B cell (primary cell): ENCODE data around the gene CFAP97D2. TPM values are rescaled to one million over a fixed set of nuclear protein-coding genes. Genes with fewer than 3 reads are reported as not detected.

Experiments used
- ATAC-seq: fragments of 200-7000 bp; cut with Tn5 transposase; one replicate; pipeline ENCODE4 v1.10.0; 2021; ENCODE audit warnings: low read depth, mild to moderate bottlenecking, moderate number of reproducible peaks, moderate library complexity
- CTCF ChIA-PET: fragments of 350-600 bp; sonication (Branson Sonifier 250); formaldehyde crosslinking; loops from one replicate; lab custom pipeline; 2021; ENCODE audit warnings: antibody characterized with exemption, inconsistent platforms; lab: Charles Lee
- POLR2A ChIA-PET: fragments of 350-600 bp; sonication (Branson Sonifier 250); formaldehyde crosslinking; loops from one replicate; lab custom pipeline; 2021; ENCODE audit warnings: antibody characterized with exemption; lab: Charles Lee
- DNase-seq: peaks from one replicate; pipeline ENCODE4 v3.0.0; 2013
- H2AFZ ChIP-seq: 2 replicates; pipeline ENCODE4 v1.6.1; 2012; ENCODE audit warnings: mild to moderate bottlenecking, low read depth, low read length; ENCODE audit not compliant: insufficient read depth, poor library complexity, severe bottlenecking
- H3K27ac ChIP-seq, 2 donors: 1 replicate in 1 of 2; 2 replicates in 1 of 2; pipeline ENCODE4 v1.5.1; 2012 to 2013; ENCODE audit warnings: low read length in 2 of 2, mild to moderate bottlenecking in 2 of 2, moderate library complexity in 1 of 2
- H3K27me3 ChIP-seq, 4 experiments: fragments of 200-600 bp in 1 of 4; sonication (generic) in 1 of 4; replicated peaks in 1 of 4; 1 replicate in 2 of 4; 2 replicates in 2 of 4; pipeline versions ENCODE4 v1.6.1 to v1.7.0; 2013 to 2016; ENCODE audit warnings: low read length in 3 of 4, mild to moderate bottlenecking in 2 of 4, mixed read lengths in 1 of 4, moderate library complexity in 1 of 4; ENCODE audit not compliant: insufficient read depth in 4 of 4, control insufficient read depth in 3 of 4; ENCODE audit errors: control extremely low read depth in 1 of 4
- H3K36me3 ChIP-seq, 2 experiments: replicated peaks in 1 of 2; 1 replicate in 1 of 2; 2 replicates in 1 of 2; pipeline versions ENCODE4 v1.6.1 to v1.7.1; 2013; ENCODE audit warnings: low read length in 1 of 2; ENCODE audit not compliant: insufficient read depth in 2 of 2, control insufficient read depth in 1 of 2; ENCODE audit errors: control extremely low read depth in 1 of 2, extremely low read depth in 1 of 2
- H3K4me1 ChIP-seq, 2 donors: fragments of 200-600 bp in 1 of 2; sonication (generic) in 1 of 2; 1 replicate in 1 of 2; 2 replicates in 1 of 2; pipeline versions ENCODE4 v1.5.1 to v1.6.1; 2013 to 2017; ENCODE audit warnings: low read length in 2 of 2; ENCODE audit not compliant: control insufficient read depth in 2 of 2, insufficient read depth in 2 of 2
- H3K4me2 ChIP-seq: replicated peaks from 2 replicates; pipeline ENCODE3; 2012; ENCODE audit warnings: mild to moderate bottlenecking, low read depth, low read length; ENCODE audit not compliant: poor library complexity, severe bottlenecking
- H3K4me3 ChIP-seq, 5 experiments: fragments of 200-600 bp in 1 of 5; sonication (generic) in 1 of 5; 1 replicate in 3 of 5; 2 replicates in 2 of 5; pipeline versions ENCODE4 v1.5.1 to v1.7.0; 2011 to 2016; ENCODE audit warnings: low read length in 4 of 5, mild to moderate bottlenecking in 4 of 5, low read depth in 2 of 5, control low read depth in 1 of 5, moderate library complexity in 1 of 5; ENCODE audit not compliant: insufficient read depth in 1 of 5; ENCODE audit errors: control extremely low read depth in 1 of 5, extremely low read depth in 1 of 5
- H3K79me2 ChIP-seq: fragments of 200-600 bp; sonication (generic); one replicate; pipeline ENCODE4 v1.6.0; 2016; ENCODE audit warnings: low read length; ENCODE audit not compliant: control insufficient read depth, insufficient read depth
- H3K9ac ChIP-seq: fragments of 200-600 bp; sonication (generic); 2 replicates; pipeline ENCODE4 v1.6.1; 2017; ENCODE audit warnings: mild to moderate bottlenecking, low read length, moderate library complexity
- H3K9me3 ChIP-seq, 3 donors: one replicate each; pipeline versions ENCODE4 v1.6.1 to v1.7.1; 2013; ENCODE audit warnings: low read length in 2 of 3; ENCODE audit not compliant: control insufficient read depth in 2 of 3, insufficient read depth in 1 of 3; ENCODE audit errors: control extremely low read depth in 1 of 3
- H4K20me1 ChIP-seq: 2 replicates; pipeline ENCODE4 v1.6.0; 2012; ENCODE audit warnings: mild to moderate bottlenecking, low read length; ENCODE audit not compliant: insufficient read depth, control insufficient read depth, poor library complexity, severe bottlenecking
- H3K27ac Mint-ChIP-seq: one replicate; pipeline ENCODE4 v1.8.0; 2021; ENCODE audit warnings: mixed read lengths
- H3K27me3 Mint-ChIP-seq: one replicate; pipeline ENCODE4 v1.8.0; 2021; ENCODE audit warnings: mixed read lengths
- H3K4me1 Mint-ChIP-seq: one replicate; pipeline ENCODE4 v1.8.0; 2021; ENCODE audit warnings: mixed read lengths
- H3K4me3 Mint-ChIP-seq: one replicate; pipeline ENCODE4 v1.8.0; 2021; ENCODE audit warnings: mixed read lengths
- H3K9me3 Mint-ChIP-seq: one replicate; pipeline ENCODE4 v1.8.0; 2022; ENCODE audit warnings: mixed read lengths; ENCODE audit not compliant: insufficient read depth
- CTCF ChIP-seq: fragments of 200-600 bp; IDR thresholded peaks from one replicate; pipeline ENCODE4 v1.8.0; 2022; ENCODE audit warnings: antibody characterized with exemption, mild to moderate bottlenecking
- EZH2 ChIP-seq: IDR thresholded peaks from 2 replicates; pipeline ENCODE4 v1.6.1; 2012; ENCODE audit warnings: borderline replicate concordance, low read depth, mild to moderate bottlenecking, moderate library complexity, low read length; ENCODE audit not compliant: insufficient read depth, poor library complexity, severe bottlenecking
- WGBS: methylation state at CpG from one replicate; pipeline ENCODE4 v1.1.5; 2013; ENCODE audit warnings: missing lambda C conversion rate; ENCODE audit not compliant: insufficient coverage; 5-methylcytosine and 5-hydroxymethylcytosine counted together
- intact Hi-C: fragments of 100-400 bp; cut with micrococcal nuclease; formaldehyde crosslinking; loops from one replicate; pipeline ENCODE4 v1.10.0; 2022
- polyA plus RNA-seq: library from polyadenylated mRNA; depleted of rRNA; stranded (reverse); fragments of >200 nt; gene quantifications from 2 replicates; pipeline ENCODE4 v1.2.3, GENCODE V29; 2012
- total RNA-seq, 2 donors: library from RNA; stranded (reverse); fragments of 120-200 nt in 1 of 2; gene quantifications; 1 replicate in 1 of 2; 2 replicates in 1 of 2; pipeline versions ENCODE4 v1.2.3 to v1.2.4, GENCODE V29; 2013 to 2022

CFAP97D2 gene
- total and polyA plus RNA-seq, 2 donors (not counting 1 experiment from before 2014, with no cell fraction given), result 0.09 to 0.22 TPM

GRCh38 chr13:114142137-114142550 is 36.9 kb upstream of the CFAP97D2 start:
- ChIA-PET POLR2A (interaction anchor here (1.5 kb wide), 1 partner anchor 10 kb away, joined by 7 read pairs; the partner anchor contains the start of gene RASA3), CTCF (interaction anchor here (1.2 to 1.5 kb wide), 3 partner anchors 20 to 80 kb away, joined by 4 to 7 read pairs (median 5); no protein-coding TSS in a partner anchor)
- Histone ChIP-seq H3K79me2 (no peaks in the 10 kb centered on the region), H3K36me3 (no peaks in the 10 kb centered on the region), H3K27ac (peak overlapping the region; percentile 48 to 84), H3K27me3 (no peaks in the 10 kb centered on the region), H3K4me1 (peaks cover 72 to 76% of the 10 kb centered on the region in 2 donors), H3K4me2 (peak overlapping the region; percentile 73), H3K9ac (no peak overlapping the region), H3K9me3 (no peaks in the 10 kb centered on the region), H3K4me3 (no peak overlapping the region), H2AFZ (no peak overlapping the region), H4K20me1 (no peaks in the 10 kb centered on the region)
- WGBS, result 85% methylated on average over 6 of the region's 6 CpGs
- H3K4me1 Mint-ChIP-seq, result no peaks in the 10 kb centered on the region
- DNase-seq (peak; percentile 36), ATAC-seq (no peak)
- H3K9me3 Mint-ChIP-seq, result no peaks in the 10 kb centered on the region
- H3K27me3 Mint-ChIP-seq, result no peaks in the 10 kb centered on the region
- TF ChIP-seq CTCF (no peak), EZH2 (no peak)
- H3K4me3 Mint-ChIP-seq, result no peak overlapping the region
- no peak overlapping the region for H3K27ac Mint-ChIP-seq
- intact Hi-C loops, result loop anchor here (2.0 kb wide), 2 partner anchors 19 to 31 kb away; no protein-coding TSS in a partner anchor
